ENCODE data around the gene TSEN54. TPM values are rescaled to one million over a fixed set of nuclear protein-coding genes. Genes with fewer than 3 reads are reported as not detected.

Gene TSEN54
- total RNA-seq, 1 donor from 2014 or later = 92.7 TPM

GRCh38 chr17:75514299-75514918, 1.9 kb upstream of the TSEN54 start:
- Histone ChIP-seq H3K27me3 (no peaks in the 10 kb centered on the region), H3K4me1 (peaks cover 25 to 53% of the 10 kb centered on the region in 2 donors), H3K27ac (peak overlapping the region; percentile 74 to 88), H3K4me3 (peak overlapping the region; percentile 78 to 82), H3K36me3 (no peaks in the 10 kb centered on the region), H3K9me3 (no peaks in the 10 kb centered on the region)
- no peak for DNase-seq (ENCODE audit: low spot score in 2 of 2)
- TF ChIP-seq CTCF (IDR thresholded peaks at IDR 0.05) = no peak
- intact Hi-C loops (cut with DNase I) = loop anchor here (2.0 to 10.0 kb wide), 3 partner anchors 58 to 480 kb away; partner anchors contain the start of gene TMEM94

GRCh38 chr17:75514919-75515495, 1.3 kb upstream of the TSEN54 start:
- H3K4me1 ChIP-seq = peaks cover 25 to 47% of the 10 kb centered on the region in 2 donors
- intact Hi-C loops (cut with DNase I) = loop anchor here (1.0 to 10.0 kb wide), 5 partner anchors 58 to 480 kb away; partner anchors contain the start of genes GRB2 and TMEM94
- TF ChIP-seq CTCF (IDR thresholded peaks at IDR 0.05) = no peak

GRCh38 chr17:75515496-75516254, 653 bp upstream of the TSEN54 start, which contains the start of gene CASKIN2:
Gene CASKIN2 (minus strand): TSS chr17:75515537. CDS start chr17:75513804, 1,733 bp downstream.
- intact Hi-C loops (cut with DNase I) = loop anchor here (1.0 to 10.0 kb wide), 5 partner anchors 59 to 481 kb away; partner anchors contain the start of genes GRB2 and TMEM94
- peak within 1 kb of the TSS; percentile 74 to 88 for H3K27ac ChIP-seq
- peak; percentile 99 to 100 (median 99) for TF ChIP-seq CTCF (IDR thresholded peaks at IDR 0.05)
- no peaks in the 10 kb centered on the region for H3K9me3 ChIP-seq
- H3K36me3 ChIP-seq = peaks cover 0 to 4% of the 10 kb centered on the region in 2 donors
- DNase-seq (ENCODE audit: low spot score in 2 of 2) = peak; percentile 77 to 96
- H3K4me1 ChIP-seq = peaks cover 25 to 41% of the 10 kb centered on the region in 2 donors
- H3K4me3 ChIP-seq = peak within 1 kb of the TSS; percentile 78 to 82
- H3K27me3 ChIP-seq = no peaks in the 10 kb centered on the region

More at GRCh38 chr17:75514919-75515495, 1.3 kb upstream of the TSEN54 start:
- H3K27ac ChIP-seq = peak overlapping the region; percentile 74 to 88
- no peak for DNase-seq (ENCODE audit: low spot score in 2 of 2)
- H3K27me3 ChIP-seq = no peaks in the 10 kb centered on the region
- peak overlapping the region; percentile 78 to 82 for H3K4me3 ChIP-seq
- peaks cover 0 to 2% of the 10 kb centered on the region in 2 donors for H3K36me3 ChIP-seq
- no peaks in the 10 kb centered on the region for H3K9me3 ChIP-seq

- Histone ChIP-seq H3K4me3 (peak overlapping the region; percentile 78 to 82), H3K4me1 (peaks cover 18 to 33% of the 10 kb centered on the region in 2 donors), H3K9me3 (no peaks in the 10 kb centered on the region), H3K27ac (peak overlapping the region; percentile 64 to 73), H3K27me3 (no peaks in the 10 kb centered on the region), H3K36me3 (peaks cover 0 to 9% of the 10 kb centered on the region in 2 donors)
- intact Hi-C loops (cut with DNase I) = loop anchor here (10.0 kb wide), 1 partner anchor 482 kb away; no protein-coding TSS in a partner anchor
- no peak for DNase-seq (ENCODE audit: low spot score in 2 of 2)
- TF ChIP-seq CTCF (IDR thresholded peaks at IDR 0.05) = no peak
Observed at GRCh38 chr17:75516619-75517296, 430 bp downstream of the TSEN54 start.

GRCh38 chr17:75517297-75517865, 1.1 kb downstream of the TSEN54 start:
- no peak for DNase-seq (ENCODE audit: low spot score in 2 of 2)
- Histone ChIP-seq H3K27me3 (no peaks in the 10 kb centered on the region), H3K36me3 (peaks cover 0 to 12% of the 10 kb centered on the region in 2 donors), H3K9me3 (no peaks in the 10 kb centered on the region), H3K27ac (no peak overlapping the region), H3K4me3 (peak overlapping the region; percentile 78 to 82), H3K4me1 (peaks cover 17 to 27% of the 10 kb centered on the region in 2 donors)
- no peak for TF ChIP-seq CTCF (IDR thresholded peaks at IDR 0.05)
- intact Hi-C loops (cut with DNase I) = loop anchor here (10.0 kb wide), 1 partner anchor 483 kb away; no protein-coding TSS in a partner anchor

Measured in ascending aorta (tissue), 2 donors.